GM12878 (cell line): ENCODE results near the gene PYGB.

ENCODE experiments used
- CBX5 ChIP-seq: sonication (generic); IDR thresholded peaks from 2 replicates; pipeline ENCODE4 v1.6.1; 2016; ENCODE audit warnings: low read depth, moderate library complexity, mild to moderate bottlenecking, inconsistent platforms
- CHD1 ChIP-seq: IDR thresholded peaks from 2 replicates; pipeline ENCODE4 v1.6.1; 2012; ENCODE audit warnings: low read depth, low read length, improper control_type of control experiment
- CUX1 ChIP-seq: IDR thresholded peaks from 2 replicates; pipeline ENCODE4 v1.6.1; 2012; ENCODE audit warnings: improper control_type of control experiment, low read depth, low read length; ENCODE audit not compliant: insufficient replicate concordance
- EZH2 ChIP-seq: IDR thresholded peaks from 2 replicates; pipeline ENCODE4 v1.6.1; 2012; ENCODE audit warnings: low read depth, mild to moderate bottlenecking, control low read depth, inconsistent platforms, low read length, borderline replicate concordance; ENCODE audit not compliant: control insufficient read depth
- GABPA ChIP-seq: IDR thresholded peaks from 2 replicates; pipeline ENCODE4 v1.6.1; 2014; ENCODE audit warnings: antibody characterized with exemption, low read depth, mild to moderate bottlenecking, inconsistent platforms
- POLR2AphosphoS5 ChIP-seq: IDR thresholded peaks from 2 replicates; pipeline ENCODE4 v1.6.1; 2011; ENCODE audit warnings: mild to moderate bottlenecking, low read length, inconsistent platforms
- RAD51 ChIP-seq: fragments of 450-650 bp; IDR thresholded peaks from 2 replicates; pipeline ENCODE4 v1.6.1; 2016; ENCODE audit warnings: moderate library complexity, mild to moderate bottlenecking, inconsistent platforms
- TCF3 ChIP-seq: IDR thresholded peaks from 2 replicates; pipeline ENCODE4 v1.6.1; 2012; ENCODE audit warnings: low read depth, mild to moderate bottlenecking, low read length, borderline replicate concordance; ENCODE audit not compliant: insufficient read depth
- ZNF24 ChIP-seq: fragments of 450-650 bp; IDR thresholded peaks from 2 replicates; pipeline ENCODE4 v1.6.1; 2017; ENCODE audit warnings: antibody characterized with exemption, mild to moderate bottlenecking
- TF ChIP-seq, protein P1 (sequence below): IDR thresholded peaks from 2 replicates; pipeline ENCODE4 v1.6.1; 2011; ENCODE audit warnings: borderline replicate concordance, low read depth, mild to moderate bottlenecking, moderate library complexity, mixed read lengths, low read length; ENCODE audit not compliant: insufficient read depth; ENCODE audit errors: extremely low read length
- TF ChIP-seq, protein P2 (sequence below), 3 experiments: IDR thresholded peaks in 2 of 3; conservative IDR thresholded peaks in 1 of 3; 2 replicates each; pipeline ENCODE4 v1.5.1; 2011; ENCODE audit warnings: low read depth in 3 of 3, low read length in 3 of 3, mild to moderate bottlenecking in 3 of 3, control low read depth in 2 of 3, moderate library complexity in 2 of 3, inconsistent platforms in 1 of 3, mixed read lengths in 1 of 3; ENCODE audit not compliant: control insufficient read depth in 2 of 3, insufficient read depth in 1 of 3; ENCODE audit errors: extremely low read depth in 1 of 3
- TF ChIP-seq, protein P3 (sequence below): fragments of 450-650 bp; formaldehyde crosslinking; IDR thresholded peaks from 2 replicates; pipeline ENCODE4 v1.5.0; 2022; ENCODE audit warnings: mild to moderate bottlenecking, missing genetic modification characterization

GRCh38 chr20:25203871-25204320 lies 44.0 kb upstream of the PYGB start:
- no peak for TF ChIP-seq EZH2
- TF ChIP-seq, protein P1, sequence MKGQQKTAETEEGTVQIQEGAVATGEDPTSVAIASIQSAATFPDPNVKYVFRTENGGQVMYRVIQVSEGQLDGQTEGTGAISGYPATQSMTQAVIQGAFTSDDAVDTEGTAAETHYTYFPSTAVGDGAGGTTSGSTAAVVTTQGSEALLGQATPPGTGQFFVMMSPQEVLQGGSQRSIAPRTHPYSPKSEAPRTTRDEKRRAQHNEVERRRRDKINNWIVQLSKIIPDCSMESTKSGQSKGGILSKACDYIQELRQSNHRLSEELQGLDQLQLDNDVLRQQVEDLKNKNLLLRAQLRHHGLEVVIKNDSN, result no peak
- no peak for TF ChIP-seq CUX1
- TF ChIP-seq, protein P2, sequence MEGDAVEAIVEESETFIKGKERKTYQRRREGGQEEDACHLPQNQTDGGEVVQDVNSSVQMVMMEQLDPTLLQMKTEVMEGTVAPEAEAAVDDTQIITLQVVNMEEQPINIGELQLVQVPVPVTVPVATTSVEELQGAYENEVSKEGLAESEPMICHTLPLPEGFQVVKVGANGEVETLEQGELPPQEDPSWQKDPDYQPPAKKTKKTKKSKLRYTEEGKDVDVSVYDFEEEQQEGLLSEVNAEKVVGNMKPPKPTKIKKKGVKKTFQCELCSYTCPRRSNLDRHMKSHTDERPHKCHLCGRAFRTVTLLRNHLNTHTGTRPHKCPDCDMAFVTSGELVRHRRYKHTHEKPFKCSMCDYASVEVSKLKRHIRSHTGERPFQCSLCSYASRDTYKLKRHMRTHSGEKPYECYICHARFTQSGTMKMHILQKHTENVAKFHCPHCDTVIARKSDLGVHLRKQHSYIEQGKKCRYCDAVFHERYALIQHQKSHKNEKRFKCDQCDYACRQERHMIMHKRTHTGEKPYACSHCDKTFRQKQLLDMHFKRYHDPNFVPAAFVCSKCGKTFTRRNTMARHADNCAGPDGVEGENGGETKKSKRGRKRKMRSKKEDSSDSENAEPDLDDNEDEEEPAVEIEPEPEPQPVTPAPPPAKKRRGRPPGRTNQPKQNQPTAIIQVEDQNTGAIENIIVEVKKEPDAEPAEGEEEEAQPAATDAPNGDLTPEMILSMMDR (IDR thresholded peaks at IDR 0.05 in 2 of 3, conservative IDR thresholded peaks at IDR 0.05 in 1 of 3; ENCODE audit: control insufficient read depth in 2 of 3, extremely low read depth in 1 of 3, insufficient read depth in 1 of 3, low read depth in 3 of 3, low read length in 3 of 3), result no peak
- no peak for TF ChIP-seq TCF3
- TF ChIP-seq CBX5, result no peak
- no peak for TF ChIP-seq ZNF24
- TF ChIP-seq, protein P3, sequence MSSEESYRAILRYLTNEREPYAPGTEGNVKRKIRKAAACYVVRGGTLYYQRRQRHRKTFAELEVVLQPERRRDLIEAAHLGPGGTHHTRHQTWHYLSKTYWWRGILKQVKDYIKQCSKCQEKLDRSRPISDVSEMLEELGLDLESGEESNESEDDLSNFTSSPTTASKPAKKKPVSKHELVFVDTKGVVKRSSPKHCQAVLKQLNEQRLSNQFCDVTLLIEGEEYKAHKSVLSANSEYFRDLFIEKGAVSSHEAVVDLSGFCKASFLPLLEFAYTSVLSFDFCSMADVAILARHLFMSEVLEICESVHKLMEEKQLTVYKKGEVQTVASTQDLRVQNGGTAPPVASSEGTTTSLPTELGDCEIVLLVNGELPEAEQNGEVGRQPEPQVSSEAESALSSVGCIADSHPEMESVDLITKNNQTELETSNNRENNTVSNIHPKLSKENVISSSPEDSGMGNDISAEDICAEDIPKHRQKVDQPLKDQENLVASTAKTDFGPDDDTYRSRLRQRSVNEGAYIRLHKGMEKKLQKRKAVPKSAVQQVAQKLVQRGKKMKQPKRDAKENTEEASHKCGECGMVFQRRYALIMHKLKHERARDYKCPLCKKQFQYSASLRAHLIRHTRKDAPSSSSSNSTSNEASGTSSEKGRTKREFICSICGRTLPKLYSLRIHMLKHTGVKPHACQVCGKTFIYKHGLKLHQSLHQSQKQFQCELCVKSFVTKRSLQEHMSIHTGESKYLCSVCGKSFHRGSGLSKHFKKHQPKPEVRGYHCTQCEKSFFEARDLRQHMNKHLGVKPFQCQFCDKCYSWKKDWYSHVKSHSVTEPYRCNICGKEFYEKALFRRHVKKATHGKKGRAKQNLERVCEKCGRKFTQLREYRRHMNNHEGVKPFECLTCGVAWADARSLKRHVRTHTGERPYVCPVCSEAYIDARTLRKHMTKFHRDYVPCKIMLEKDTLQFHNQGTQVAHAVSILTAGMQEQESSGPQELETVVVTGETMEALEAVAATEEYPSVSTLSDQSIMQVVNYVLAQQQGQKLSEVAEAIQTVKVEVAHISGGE (CRISPR knock-in tag), result no peak
- no peak for TF ChIP-seq POLR2AphosphoS5
- no peak for TF ChIP-seq CHD1
- no peak for TF ChIP-seq GABPA
- no peak for TF ChIP-seq RAD51
